SK-N-MC (cell line): ENCODE results near the gene WNT5A.

Experiments
- EZH2 ChIP-seq: fragments of 200-600 bp; sonication (generic); IDR thresholded peaks from one replicate; pipeline ENCODE4 v1.6.1; 2017; ENCODE audit warnings: antibody characterized with exemption
- FOXP2 ChIP-seq: optimal IDR thresholded peaks from 2 replicates; pipeline ENCODE3; 2011; ENCODE audit warnings: mild to moderate bottlenecking, moderate library complexity; ENCODE audit not compliant: insufficient read depth; ENCODE audit errors: extremely low read length, control extremely low read depth
- POLR2AphosphoS5 ChIP-seq: IDR thresholded peaks from 2 replicates; pipeline ENCODE4 v1.6.1; 2012; ENCODE audit warnings: mild to moderate bottlenecking, low read depth, low read length, borderline replicate concordance

DNA sequence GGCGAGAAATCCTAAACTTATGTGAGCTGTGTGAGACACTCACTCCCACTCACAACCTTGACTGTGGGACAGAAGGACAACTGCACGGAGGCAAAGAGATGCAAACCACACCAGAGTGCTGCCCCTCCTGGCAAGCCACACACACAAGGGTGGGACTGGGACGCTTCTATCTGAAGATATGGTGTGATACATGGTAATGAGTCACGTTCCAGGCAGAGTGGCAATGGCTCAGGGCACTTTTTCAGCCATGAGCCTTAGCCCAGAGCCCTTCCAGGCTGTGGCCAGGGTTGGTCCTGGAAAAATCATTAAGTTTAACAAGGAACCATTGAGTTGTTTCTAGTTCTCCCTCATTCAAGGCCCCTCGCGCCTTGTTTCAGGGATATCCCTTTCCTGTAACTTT, 56.1 kb downstream of the WNT5A start:
- no peak for TF ChIP-seq EZH2
- no peak for TF ChIP-seq POLR2AphosphoS5
- TF ChIP-seq FOXP2, result no peak
